ENCODE results near the gene CHST9. TPM values are rescaled to one million over a fixed set of nuclear protein-coding genes. Genes with fewer than 3 reads are reported as not detected.

Gene CHST9
- total and polyA plus RNA-seq, 2 donors (not counting 3 experiments of a cell fraction or from before 2014, with no cell fraction given), result not detected

DNA sequence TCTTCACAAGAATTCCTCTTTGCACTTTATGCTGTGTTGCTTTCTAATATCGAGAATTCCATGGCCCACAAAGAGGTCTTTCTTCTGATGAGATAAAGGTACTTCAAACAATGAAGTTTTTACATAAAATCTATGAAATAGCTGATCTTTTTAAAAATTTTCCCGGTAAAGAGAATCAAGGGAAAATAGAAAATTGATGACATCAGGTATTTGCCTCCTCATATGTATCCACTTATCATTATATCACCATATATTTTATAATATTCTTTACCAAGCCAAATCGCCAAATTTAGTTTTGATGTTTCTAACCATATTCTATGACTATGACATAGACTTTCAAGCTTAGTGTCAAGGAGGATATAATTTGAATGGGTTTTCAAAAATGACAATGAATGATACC is 139.8 kb downstream of the CHST9 start:
- Histone ChIP-seq H3K79me2 (ENCODE audit: control insufficient read depth, insufficient read depth, low read length) (no peaks in the 10 kb centered on the region), H3K36me3 (ENCODE audit: control insufficient read depth in 2 of 2, extremely low read depth in 1 of 2, insufficient read depth in 2 of 2, low read length in 2 of 2) (no peaks in the 10 kb centered on the region), H3K27me3 (ENCODE audit: control insufficient read depth in 2 of 2, insufficient read depth in 2 of 2, low read length in 2 of 2) (no peaks in the 10 kb centered on the region), H3K27ac (ENCODE audit: insufficient read depth, low read depth, low read length) (no peak overlapping the region), H4K20me1 (replicated peaks; ENCODE audit: control insufficient read depth, extremely low read depth, insufficient read depth, low read length) (no peaks in the 10 kb centered on the region), H2AFZ (ENCODE audit: low read depth, low read length) (no peak overlapping the region), H3K4me3 (replicated peaks in 1 of 3; ENCODE audit: insufficient read depth in 1 of 3, low read depth in 1 of 3, low read length in 3 of 3) (no peak overlapping the region), H3K9me3 (replicated peaks; ENCODE audit: control insufficient read depth, insufficient read depth, low read length) (no peaks in the 10 kb centered on the region), H3K4me2 (ENCODE audit: insufficient read depth, low read length) (no peak overlapping the region), H3K9me1 (replicated peaks; ENCODE audit: control insufficient read depth, extremely low read depth, insufficient read depth, low read length) (no peaks in the 10 kb centered on the region), H3K4me1 (ENCODE audit: control insufficient read depth, extremely low read depth, insufficient read depth, low read length) (no peaks in the 10 kb centered on the region), H3K9ac (replicated peaks; ENCODE audit: extremely low read depth, insufficient read depth, low read length) (no peak overlapping the region)
- DNase-seq (ENCODE audit: low read depth, low spot score) (no peak), FAIRE-seq (no peak)
- no TSS peak for BruUV-seq (replicated peaks)
- TF ChIP-seq, protein P1, sequence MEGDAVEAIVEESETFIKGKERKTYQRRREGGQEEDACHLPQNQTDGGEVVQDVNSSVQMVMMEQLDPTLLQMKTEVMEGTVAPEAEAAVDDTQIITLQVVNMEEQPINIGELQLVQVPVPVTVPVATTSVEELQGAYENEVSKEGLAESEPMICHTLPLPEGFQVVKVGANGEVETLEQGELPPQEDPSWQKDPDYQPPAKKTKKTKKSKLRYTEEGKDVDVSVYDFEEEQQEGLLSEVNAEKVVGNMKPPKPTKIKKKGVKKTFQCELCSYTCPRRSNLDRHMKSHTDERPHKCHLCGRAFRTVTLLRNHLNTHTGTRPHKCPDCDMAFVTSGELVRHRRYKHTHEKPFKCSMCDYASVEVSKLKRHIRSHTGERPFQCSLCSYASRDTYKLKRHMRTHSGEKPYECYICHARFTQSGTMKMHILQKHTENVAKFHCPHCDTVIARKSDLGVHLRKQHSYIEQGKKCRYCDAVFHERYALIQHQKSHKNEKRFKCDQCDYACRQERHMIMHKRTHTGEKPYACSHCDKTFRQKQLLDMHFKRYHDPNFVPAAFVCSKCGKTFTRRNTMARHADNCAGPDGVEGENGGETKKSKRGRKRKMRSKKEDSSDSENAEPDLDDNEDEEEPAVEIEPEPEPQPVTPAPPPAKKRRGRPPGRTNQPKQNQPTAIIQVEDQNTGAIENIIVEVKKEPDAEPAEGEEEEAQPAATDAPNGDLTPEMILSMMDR (IDR thresholded peaks at IDR 0.05; ENCODE audit: extremely low read depth in 1 of 2, insufficient read depth in 1 of 2, low read depth in 1 of 2, low read length in 2 of 2), result no peak
- TF ChIP-seq GATA2 (IDR thresholded peaks at IDR 0.05; ENCODE audit: insufficient read depth, insufficient read length, low read depth, low read length) (no peak), POLR2AphosphoS5 (IDR thresholded peaks at IDR 0.05; ENCODE audit: insufficient read depth, low read depth, low read length) (no peak), POLR2A (IDR thresholded peaks at IDR 0.05; ENCODE audit: low read depth, low read length) (no peak), JUN (IDR thresholded peaks at IDR 0.05; ENCODE audit: borderline replicate concordance, insufficient read depth, insufficient read length, low read depth) (no peak), MYC (IDR thresholded peaks at IDR 0.05; ENCODE audit: low read depth, low read length) (no peak), FOS (IDR thresholded peaks at IDR 0.05; ENCODE audit: borderline replicate concordance, insufficient read depth, low read length) (no peak), EZH2 (IDR thresholded peaks at IDR 0.05; ENCODE audit: borderline replicate concordance, low read depth, low read length, severe bottlenecking) (no peak)
- TF ChIP-seq, protein P2, sequence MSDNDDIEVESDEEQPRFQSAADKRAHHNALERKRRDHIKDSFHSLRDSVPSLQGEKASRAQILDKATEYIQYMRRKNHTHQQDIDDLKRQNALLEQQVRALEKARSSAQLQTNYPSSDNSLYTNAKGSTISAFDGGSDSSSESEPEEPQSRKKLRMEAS (IDR thresholded peaks at IDR 0.05; ENCODE audit: insufficient read depth, insufficient read length), result no peak
- CTCF ChIA-PET, result no interaction called here
- intact Hi-C loops (cut with micrococcal nuclease), result no loop called here
- POLR2A ChIA-PET, result no interaction called here
- dilution Hi-C loops (cut with MboI; ENCODE audit: extremely low pct_ligation_motif_present, low sequenced_read_pairs), result no loop called here

Measured in endothelial cell of umbilical vein (primary cell).